Liver (tissue), 9 donors: Measurements from ENCODE around the gene TPK1. TPM values are rescaled to one million over a fixed set of nuclear protein-coding genes. Genes with fewer than 3 reads are reported as not detected.

Experiments
- DNase-seq: peaks from one replicate; pipeline ENCODE4 v3.0.0-alpha.2; 2017; ENCODE audit warnings: low spot score
- H3K27ac ChIP-seq, 2 donors: one replicate each; pipeline ENCODE4 v1.7.0; 2013; ENCODE audit warnings: inconsistent platforms in 2 of 2, low read length in 2 of 2, control low read depth in 1 of 2, low read depth in 1 of 2, mild to moderate bottlenecking in 1 of 2
- H3K27me3 ChIP-seq, 4 donors: one replicate each; pipeline versions ENCODE4 v1.6.1 to v1.7.0; 2013; ENCODE audit warnings: low read length in 3 of 4, inconsistent platforms in 1 of 4, mild to moderate bottlenecking in 1 of 4, moderate library complexity in 1 of 4; ENCODE audit not compliant: control insufficient read depth in 4 of 4, insufficient read depth in 4 of 4
- H3K36me3 ChIP-seq, 4 donors: one replicate each; pipeline versions ENCODE4 v1.6.1 to v1.7.0; 2013; ENCODE audit warnings: low read length in 3 of 4, mild to moderate bottlenecking in 3 of 4, low read depth in 1 of 4, moderate library complexity in 1 of 4; ENCODE audit not compliant: control insufficient read depth in 4 of 4, insufficient read depth in 3 of 4
- H3K4me1 ChIP-seq, 4 donors: one replicate each; pipeline versions ENCODE4 v1.6.1 to v1.7.0; 2013; ENCODE audit warnings: low read length in 3 of 4, mild to moderate bottlenecking in 3 of 4, moderate library complexity in 1 of 4; ENCODE audit not compliant: control insufficient read depth in 4 of 4, insufficient read depth in 4 of 4
- H3K4me3 ChIP-seq, 3 donors: one replicate each; pipeline versions ENCODE4 v1.6.1 to v1.7.0; 2013; ENCODE audit warnings: low read length in 3 of 3, control low read depth in 1 of 3, low read depth in 1 of 3, mild to moderate bottlenecking in 1 of 3
- H3K9ac ChIP-seq, 2 donors: one replicate each; pipeline ENCODE4 v1.7.0; 2013; ENCODE audit warnings: low read length in 2 of 2, mild to moderate bottlenecking in 2 of 2, moderate library complexity in 2 of 2, control low read depth in 1 of 2, low read depth in 1 of 2
- H3K9me3 ChIP-seq, 4 donors: one replicate each; pipeline versions ENCODE4 v1.6.1 to v1.7.0; 2013; ENCODE audit warnings: low read length in 3 of 4; ENCODE audit not compliant: control insufficient read depth in 4 of 4
- EGR1 ChIP-seq, 2 donors: IDR thresholded peaks; 2 replicates each; pipeline ENCODE4 v1.6.1; 2016 to 2018; ENCODE audit warnings: antibody characterized with exemption in 2 of 2, low read depth in 2 of 2
- FOXA1 ChIP-seq: IDR thresholded peaks from 2 replicates; pipeline ENCODE4 v1.6.1; 2016; ENCODE audit warnings: antibody characterized with exemption
- FOXA2 ChIP-seq: IDR thresholded peaks from 2 replicates; pipeline ENCODE4 v1.6.1; 2016; ENCODE audit warnings: antibody characterized with exemption
- GABPA ChIP-seq, 2 donors: IDR thresholded peaks in 1 of 2; conservative IDR thresholded peaks in 1 of 2; 2 replicates each; pipeline ENCODE4 v1.6.1; 2016; ENCODE audit warnings: antibody characterized with exemption in 2 of 2, mild to moderate bottlenecking in 1 of 2, moderate library complexity in 1 of 2
- HNF4A ChIP-seq, 2 donors: conservative IDR thresholded peaks; 2 replicates each; pipeline ENCODE4 v1.6.1; 2016; ENCODE audit warnings: antibody characterized with exemption in 2 of 2, mild to moderate bottlenecking in 2 of 2
- HNF4G ChIP-seq: IDR thresholded peaks from 2 replicates; pipeline ENCODE4 v1.6.1; 2016; ENCODE audit warnings: antibody characterized with exemption
- JUND ChIP-seq, 2 donors: IDR thresholded peaks; 2 replicates each; pipeline ENCODE4 v1.6.1; 2016; ENCODE audit warnings: antibody characterized with exemption in 2 of 2
- NR2F2 ChIP-seq: IDR thresholded peaks from 2 replicates; pipeline ENCODE4 v1.6.1; 2016; ENCODE audit warnings: antibody characterized with exemption
- RAD21 ChIP-seq, 2 donors: IDR thresholded peaks; 2 replicates each; pipeline ENCODE4 v1.6.1; 2016; ENCODE audit warnings: antibody characterized with exemption in 2 of 2, mild to moderate bottlenecking in 2 of 2
- RXRA ChIP-seq, 2 donors: IDR thresholded peaks; 2 replicates each; pipeline ENCODE4 v1.6.1; 2017 to 2018; ENCODE audit warnings: antibody characterized with exemption in 2 of 2, mild to moderate bottlenecking in 1 of 2
- SP1 ChIP-seq: IDR thresholded peaks from 2 replicates; pipeline ENCODE4 v1.6.1; 2018; ENCODE audit warnings: antibody characterized with exemption, mild to moderate bottlenecking
- YY1 ChIP-seq: IDR thresholded peaks from 2 replicates; pipeline ENCODE4 v1.6.1; 2016; ENCODE audit warnings: antibody characterized with exemption, mild to moderate bottlenecking
- WGBS: extraction: QIAGEN DNeasy Blood & Tissue Kit; methylation state at CpG from one replicate; pipeline ENCODE4 v1.1.7; 2013; 5-methylcytosine and 5-hydroxymethylcytosine counted together
- polyA plus RNA-seq, 2 donors: library from polyadenylated mRNA; stranded (reverse) in 1 of 2; unstranded in 1 of 2; fragments of 200-250 nt in 1 of 2; fragments of >200 nt in 1 of 2; fragmentation: Nextera tagmentation in 1 of 2; extraction: Ambion mirVana in 1 of 2; gene quantifications; one replicate each; pipeline versions ENCODE4 v1.2.1 to v1.2.3, GENCODE V29; 2013 to 2015
- total RNA-seq, 2 donors: library from RNA; depleted of rRNA; stranded (reverse); fragments of >200 nt; gene quantifications; one replicate each; pipeline ENCODE4 v1.2.3, GENCODE V29; 2014
- TF ChIP-seq, protein P1 (sequence below): IDR thresholded peaks from 2 replicates; pipeline ENCODE4 v1.6.1; 2016; ENCODE audit warnings: antibody characterized with exemption
- TF ChIP-seq, protein P2 (sequence below): fragments of 150-350 bp; IDR thresholded peaks from 2 replicates; pipeline ENCODE4 v1.5.1; 2017; ENCODE audit warnings: improper control_type of control experiment, low read depth, low read length; ENCODE audit not compliant: missing input control
- TF ChIP-seq, protein P3 (sequence below): IDR thresholded peaks from 2 replicates; pipeline ENCODE4 v1.6.1; 2016; ENCODE audit warnings: antibody characterized with exemption
- TF ChIP-seq, protein P4 (sequence below): IDR thresholded peaks from 2 replicates; pipeline ENCODE4 v1.6.1; 2016; ENCODE audit warnings: antibody characterized with exemption, mild to moderate bottlenecking
- donor health status: healthy.
- donor health status: healthy.
- donor health status: healthy.
- donor health status: healthy.
- donor health status: healthy.

TPK1 gene
- total and polyA plus RNA-seq, 4 donors: 2.2 to 7.5 (median 3.3) TPM

DNA sequence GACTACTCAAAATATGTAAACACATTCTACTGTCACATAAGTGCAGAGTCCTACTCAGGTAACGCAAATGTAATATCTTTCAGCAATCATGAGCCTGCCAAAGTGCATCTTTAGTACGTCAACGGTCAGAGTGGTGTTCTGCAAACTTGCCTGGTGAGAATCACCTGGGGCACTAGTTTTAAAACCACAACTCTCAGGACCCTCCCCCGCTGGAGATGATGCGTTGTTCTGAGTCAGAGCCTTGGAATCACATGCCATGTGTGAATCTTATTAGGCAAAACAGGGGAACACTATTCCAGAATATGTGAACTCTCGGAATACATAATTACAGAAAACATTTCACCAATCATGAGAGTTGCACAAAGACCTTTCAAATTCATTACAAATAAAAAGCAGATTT lies 115.7 kb downstream of the TPK1 start:
- Histone ChIP-seq H3K27ac (no peak overlapping the region), H3K4me1 (no peaks in the 10 kb centered on the region), H3K9me3 (no peaks in the 10 kb centered on the region), H3K4me3 (no peak overlapping the region), H3K27me3 (no peaks in the 10 kb centered on the region), H3K36me3 (no peaks in the 10 kb centered on the region), H3K9ac (no peak overlapping the region)
- TF ChIP-seq, protein P1, sequence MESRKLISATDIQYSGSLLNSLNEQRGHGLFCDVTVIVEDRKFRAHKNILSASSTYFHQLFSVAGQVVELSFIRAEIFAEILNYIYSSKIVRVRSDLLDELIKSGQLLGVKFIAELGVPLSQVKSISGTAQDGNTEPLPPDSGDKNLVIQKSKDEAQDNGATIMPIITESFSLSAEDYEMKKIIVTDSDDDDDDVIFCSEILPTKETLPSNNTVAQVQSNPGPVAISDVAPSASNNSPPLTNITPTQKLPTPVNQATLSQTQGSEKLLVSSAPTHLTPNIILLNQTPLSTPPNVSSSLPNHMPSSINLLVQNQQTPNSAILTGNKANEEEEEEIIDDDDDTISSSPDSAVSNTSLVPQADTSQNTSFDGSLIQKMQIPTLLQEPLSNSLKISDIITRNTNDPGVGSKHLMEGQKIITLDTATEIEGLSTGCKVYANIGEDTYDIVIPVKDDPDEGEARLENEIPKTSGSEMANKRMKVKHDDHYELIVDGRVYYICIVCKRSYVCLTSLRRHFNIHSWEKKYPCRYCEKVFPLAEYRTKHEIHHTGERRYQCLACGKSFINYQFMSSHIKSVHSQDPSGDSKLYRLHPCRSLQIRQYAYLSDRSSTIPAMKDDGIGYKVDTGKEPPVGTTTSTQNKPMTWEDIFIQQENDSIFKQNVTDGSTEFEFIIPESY: no peak
- TF ChIP-seq, protein P2, sequence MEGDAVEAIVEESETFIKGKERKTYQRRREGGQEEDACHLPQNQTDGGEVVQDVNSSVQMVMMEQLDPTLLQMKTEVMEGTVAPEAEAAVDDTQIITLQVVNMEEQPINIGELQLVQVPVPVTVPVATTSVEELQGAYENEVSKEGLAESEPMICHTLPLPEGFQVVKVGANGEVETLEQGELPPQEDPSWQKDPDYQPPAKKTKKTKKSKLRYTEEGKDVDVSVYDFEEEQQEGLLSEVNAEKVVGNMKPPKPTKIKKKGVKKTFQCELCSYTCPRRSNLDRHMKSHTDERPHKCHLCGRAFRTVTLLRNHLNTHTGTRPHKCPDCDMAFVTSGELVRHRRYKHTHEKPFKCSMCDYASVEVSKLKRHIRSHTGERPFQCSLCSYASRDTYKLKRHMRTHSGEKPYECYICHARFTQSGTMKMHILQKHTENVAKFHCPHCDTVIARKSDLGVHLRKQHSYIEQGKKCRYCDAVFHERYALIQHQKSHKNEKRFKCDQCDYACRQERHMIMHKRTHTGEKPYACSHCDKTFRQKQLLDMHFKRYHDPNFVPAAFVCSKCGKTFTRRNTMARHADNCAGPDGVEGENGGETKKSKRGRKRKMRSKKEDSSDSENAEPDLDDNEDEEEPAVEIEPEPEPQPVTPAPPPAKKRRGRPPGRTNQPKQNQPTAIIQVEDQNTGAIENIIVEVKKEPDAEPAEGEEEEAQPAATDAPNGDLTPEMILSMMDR: no peak
- TF ChIP-seq HNF4A (conservative IDR thresholded peaks at IDR 0.05): no peak
- WGBS: 89% methylated on average over 6 of the region's 6 CpGs
- DNase-seq: no peak

DNA sequence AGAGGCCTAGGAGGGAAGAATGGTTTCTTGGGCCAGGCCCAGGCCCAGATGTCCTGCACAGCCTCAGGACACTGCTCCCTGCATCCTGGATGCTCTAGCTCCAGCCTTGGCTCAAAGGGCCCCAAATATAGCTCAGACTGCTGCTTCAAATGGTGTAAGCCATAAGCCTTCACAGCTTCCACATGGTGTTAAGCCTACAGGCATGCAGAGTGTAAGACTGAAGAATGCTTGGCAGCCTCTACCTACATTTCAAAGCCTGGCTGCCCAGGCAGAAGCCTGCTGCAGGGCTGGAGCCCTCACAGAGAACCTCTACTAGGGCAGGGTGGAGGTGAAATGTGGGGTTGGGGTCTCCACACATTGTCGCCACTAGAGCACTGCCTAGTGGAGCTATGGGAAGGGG lies 118.1 kb downstream of the TPK1 start:
- H3K4me1 ChIP-seq: no peaks in the 10 kb centered on the region
- H3K27ac ChIP-seq: no peak overlapping the region
- WGBS: 100% methylated on average over 1 of the region's 1 CpG
- no peak overlapping the region for H3K9ac ChIP-seq
- TF ChIP-seq HNF4A (conservative IDR thresholded peaks at IDR 0.05) (no peak), RAD21 (IDR thresholded peaks at IDR 0.05) (no peak), JUND (IDR thresholded peaks at IDR 0.05) (no peak), GABPA (IDR thresholded peaks at IDR 0.05 in 1 of 2, conservative IDR thresholded peaks at IDR 0.05 in 1 of 2) (no peak), YY1 (no peak), NR2F2 (no peak), FOXA1 (no peak), HNF4G (no peak), RXRA (IDR thresholded peaks at IDR 0.05) (no peak), EGR1 (IDR thresholded peaks at IDR 0.05; ENCODE audit: low read depth in 2 of 2) (no peak), SP1 (no peak), FOXA2 (no peak)
- TF ChIP-seq, protein P3, sequence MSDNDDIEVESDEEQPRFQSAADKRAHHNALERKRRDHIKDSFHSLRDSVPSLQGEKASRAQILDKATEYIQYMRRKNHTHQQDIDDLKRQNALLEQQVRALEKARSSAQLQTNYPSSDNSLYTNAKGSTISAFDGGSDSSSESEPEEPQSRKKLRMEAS: no peak
- TF ChIP-seq, protein P4, sequence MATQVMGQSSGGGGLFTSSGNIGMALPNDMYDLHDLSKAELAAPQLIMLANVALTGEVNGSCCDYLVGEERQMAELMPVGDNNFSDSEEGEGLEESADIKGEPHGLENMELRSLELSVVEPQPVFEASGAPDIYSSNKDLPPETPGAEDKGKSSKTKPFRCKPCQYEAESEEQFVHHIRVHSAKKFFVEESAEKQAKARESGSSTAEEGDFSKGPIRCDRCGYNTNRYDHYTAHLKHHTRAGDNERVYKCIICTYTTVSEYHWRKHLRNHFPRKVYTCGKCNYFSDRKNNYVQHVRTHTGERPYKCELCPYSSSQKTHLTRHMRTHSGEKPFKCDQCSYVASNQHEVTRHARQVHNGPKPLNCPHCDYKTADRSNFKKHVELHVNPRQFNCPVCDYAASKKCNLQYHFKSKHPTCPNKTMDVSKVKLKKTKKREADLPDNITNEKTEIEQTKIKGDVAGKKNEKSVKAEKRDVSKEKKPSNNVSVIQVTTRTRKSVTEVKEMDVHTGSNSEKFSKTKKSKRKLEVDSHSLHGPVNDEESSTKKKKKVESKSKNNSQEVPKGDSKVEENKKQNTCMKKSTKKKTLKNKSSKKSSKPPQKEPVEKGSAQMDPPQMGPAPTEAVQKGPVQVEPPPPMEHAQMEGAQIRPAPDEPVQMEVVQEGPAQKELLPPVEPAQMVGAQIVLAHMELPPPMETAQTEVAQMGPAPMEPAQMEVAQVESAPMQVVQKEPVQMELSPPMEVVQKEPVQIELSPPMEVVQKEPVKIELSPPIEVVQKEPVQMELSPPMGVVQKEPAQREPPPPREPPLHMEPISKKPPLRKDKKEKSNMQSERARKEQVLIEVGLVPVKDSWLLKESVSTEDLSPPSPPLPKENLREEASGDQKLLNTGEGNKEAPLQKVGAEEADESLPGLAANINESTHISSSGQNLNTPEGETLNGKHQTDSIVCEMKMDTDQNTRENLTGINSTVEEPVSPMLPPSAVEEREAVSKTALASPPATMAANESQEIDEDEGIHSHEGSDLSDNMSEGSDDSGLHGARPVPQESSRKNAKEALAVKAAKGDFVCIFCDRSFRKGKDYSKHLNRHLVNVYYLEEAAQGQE: no peak
- TF ChIP-seq, protein P1: no peak
- DNase-seq: no peak
- H3K27me3 ChIP-seq: no peaks in the 10 kb centered on the region
- H3K36me3 ChIP-seq: no peaks in the 10 kb centered on the region
- H3K4me3 ChIP-seq: no peak overlapping the region
- no peaks in the 10 kb centered on the region for H3K9me3 ChIP-seq
